Measurements from ENCODE around the gene CTBP1. TPM values are rescaled to one million over a fixed set of nuclear protein-coding genes. Genes with fewer than 3 reads are reported as not detected.
A peak's percentile ranks its signal among the peaks of the same experiment; 100 is the strongest.

CTBP1 gene
- total RNA-seq, 1 donor from 2014 or later: 203 TPM

GRCh38 chr4:1227816-1228215 is 21.1 kb downstream of the CTBP1 start:
- H3K27me3 Mint-ChIP-seq (ENCODE audit: insufficient read depth): no peaks in the 10 kb centered on the region
- H3K27ac Mint-ChIP-seq: no peak overlapping the region
- intact Hi-C loops (cut with micrococcal nuclease): no loop called here
- DNase-seq (ENCODE audit: low spot score): no peak
- H3K4me3 Mint-ChIP-seq: no peak overlapping the region
- no peaks in the 10 kb centered on the region for H3K9me3 Mint-ChIP-seq
- H3K4me1 Mint-ChIP-seq (ENCODE audit: low read depth): no peaks in the 10 kb centered on the region
- H3K36me3 Mint-ChIP-seq (ENCODE audit: low read depth): peaks cover 37% of the 10 kb centered on the region

GRCh38 chr4:1226598-1226997 is 22.3 kb downstream of the CTBP1 start:
- peaks cover 36% of the 10 kb centered on the region for H3K36me3 Mint-ChIP-seq (ENCODE audit: low read depth)
- no peak overlapping the region for H3K4me3 Mint-ChIP-seq
- intact Hi-C loops (cut with micrococcal nuclease): no loop called here
- no peak for DNase-seq (ENCODE audit: low spot score)
- H3K9me3 Mint-ChIP-seq: no peaks in the 10 kb centered on the region
- no peaks in the 10 kb centered on the region for H3K27me3 Mint-ChIP-seq (ENCODE audit: insufficient read depth)
- no peaks in the 10 kb centered on the region for H3K4me1 Mint-ChIP-seq (ENCODE audit: low read depth)
- no peak overlapping the region for H3K27ac Mint-ChIP-seq

GRCh38 chr4:1226144-1226481 is 22.8 kb downstream of the CTBP1 start:
- intact Hi-C loops (cut with micrococcal nuclease): no loop called here
- Mint-ChIP-seq H3K9me3 (no peaks in the 10 kb centered on the region), H3K27me3 (ENCODE audit: insufficient read depth) (no peaks in the 10 kb centered on the region), H3K4me3 (no peak overlapping the region), H3K4me1 (ENCODE audit: low read depth) (no peaks in the 10 kb centered on the region), H3K36me3 (ENCODE audit: low read depth) (peaks cover 38% of the 10 kb centered on the region), H3K27ac (no peak overlapping the region)
- DNase-seq (ENCODE audit: low spot score): no peak

GRCh38 chr4:1225272-1226143 is 23.4 kb downstream of the CTBP1 start:
- H3K27ac Mint-ChIP-seq: no peak overlapping the region

GRCh38 chr4:1223841-1224809 is 24.8 kb downstream of the CTBP1 start:
- no peaks in the 10 kb centered on the region for H3K9me3 Mint-ChIP-seq
- intact Hi-C loops (cut with micrococcal nuclease): no loop called here
- no peak overlapping the region for H3K4me3 Mint-ChIP-seq
- peaks cover 6% of the 10 kb centered on the region for H3K4me1 Mint-ChIP-seq (ENCODE audit: low read depth)
- peaks cover 51% of the 10 kb centered on the region for H3K36me3 Mint-ChIP-seq (ENCODE audit: low read depth)
- DNase-seq (ENCODE audit: low spot score): no peak
- no peaks in the 10 kb centered on the region for H3K27me3 Mint-ChIP-seq (ENCODE audit: insufficient read depth)
- no peak overlapping the region for H3K27ac Mint-ChIP-seq

More at GRCh38 chr4:1225272-1226143, 23.4 kb downstream of the CTBP1 start:
- DNase-seq (ENCODE audit: low spot score): no peak
- H3K36me3 Mint-ChIP-seq (ENCODE audit: low read depth): peaks cover 43% of the 10 kb centered on the region
- no peak overlapping the region for H3K4me3 Mint-ChIP-seq
- intact Hi-C loops (cut with micrococcal nuclease): no loop called here
- no peaks in the 10 kb centered on the region for H3K27me3 Mint-ChIP-seq (ENCODE audit: insufficient read depth)
- H3K4me1 Mint-ChIP-seq (ENCODE audit: low read depth): no peaks in the 10 kb centered on the region
- H3K9me3 Mint-ChIP-seq: no peaks in the 10 kb centered on the region

- Mint-ChIP-seq H3K27ac (no peak overlapping the region), H3K4me1 (ENCODE audit: low read depth) (peaks cover 7% of the 10 kb centered on the region), H3K4me3 (no peak overlapping the region), H3K9me3 (no peaks in the 10 kb centered on the region), H3K27me3 (ENCODE audit: insufficient read depth) (no peaks in the 10 kb centered on the region), H3K36me3 (ENCODE audit: low read depth) (peaks cover 55% of the 10 kb centered on the region)
- no peak for DNase-seq (ENCODE audit: low spot score)
- intact Hi-C loops (cut with micrococcal nuclease): no loop called here
Measured at GRCh38 chr4:1222938-1223690, 25.8 kb downstream of the CTBP1 start.

GRCh38 chr4:1222036-1222789 is 26.7 kb downstream of the CTBP1 start:
- H3K4me1 Mint-ChIP-seq (ENCODE audit: low read depth): peaks cover 15% of the 10 kb centered on the region
- intact Hi-C loops (cut with micrococcal nuclease): no loop called here
- H3K27ac Mint-ChIP-seq: no peak overlapping the region
- no peak overlapping the region for H3K4me3 Mint-ChIP-seq
- H3K36me3 Mint-ChIP-seq (ENCODE audit: low read depth): peaks cover 53% of the 10 kb centered on the region
- no peak for DNase-seq (ENCODE audit: low spot score)
- no peaks in the 10 kb centered on the region for H3K27me3 Mint-ChIP-seq (ENCODE audit: insufficient read depth)
- no peaks in the 10 kb centered on the region for H3K9me3 Mint-ChIP-seq

- Mint-ChIP-seq H3K27ac (no peak overlapping the region), H3K36me3 (ENCODE audit: low read depth) (peaks cover 53% of the 10 kb centered on the region), H3K27me3 (ENCODE audit: insufficient read depth) (no peaks in the 10 kb centered on the region), H3K4me1 (ENCODE audit: low read depth) (peaks cover 24% of the 10 kb centered on the region), H3K4me3 (no peak overlapping the region), H3K9me3 (no peaks in the 10 kb centered on the region)
- intact Hi-C loops (cut with micrococcal nuclease): no loop called here
- DNase-seq (ENCODE audit: low spot score): no peak
Measured at GRCh38 chr4:1221155-1221870, 27.6 kb downstream of the CTBP1 start.

GRCh38 chr4:1220566-1220965 is 28.4 kb downstream of the CTBP1 start:
- no peak for DNase-seq (ENCODE audit: low spot score)
- Mint-ChIP-seq H3K9me3 (no peaks in the 10 kb centered on the region), H3K4me3 (no peak overlapping the region), H3K27me3 (ENCODE audit: insufficient read depth) (no peaks in the 10 kb centered on the region), H3K4me1 (ENCODE audit: low read depth) (peaks cover 27% of the 10 kb centered on the region), H3K36me3 (ENCODE audit: low read depth) (peaks cover 53% of the 10 kb centered on the region), H3K27ac (no peak overlapping the region)
- intact Hi-C loops (cut with micrococcal nuclease): no loop called here

- Mint-ChIP-seq H3K4me1 (ENCODE audit: low read depth) (peaks cover 27% of the 10 kb centered on the region), H3K27ac (peak overlapping the region; percentile 50), H3K36me3 (ENCODE audit: low read depth) (peaks cover 48% of the 10 kb centered on the region), H3K4me3 (no peak overlapping the region), H3K27me3 (ENCODE audit: insufficient read depth) (no peaks in the 10 kb centered on the region), H3K9me3 (no peaks in the 10 kb centered on the region)
- intact Hi-C loops (cut with micrococcal nuclease): no loop called here
- no peak for DNase-seq (ENCODE audit: low spot score)
Measured at GRCh38 chr4:1219566-1219950, 29.4 kb downstream of the CTBP1 start.

- Mint-ChIP-seq H3K4me1 (ENCODE audit: low read depth) (peaks cover 27% of the 10 kb centered on the region), H3K27me3 (ENCODE audit: insufficient read depth) (no peaks in the 10 kb centered on the region), H3K9me3 (no peaks in the 10 kb centered on the region), H3K27ac (peak overlapping the region; percentile 50), H3K36me3 (ENCODE audit: low read depth) (peaks cover 42% of the 10 kb centered on the region), H3K4me3 (no peak overlapping the region)
- intact Hi-C loops (cut with micrococcal nuclease): no loop called here
- DNase-seq (ENCODE audit: low spot score): no peak
Measured at GRCh38 chr4:1218634-1219565, 30.0 kb downstream of the CTBP1 start.

Data from activated T-helper 1 cell treated with anti-CD3 and anti-CD28 coated beads, Interleukin-12 subunit alpha, Interleukin-12 subunit beta, Interleukin-2, Interleukin-4 antibody, amounts not matched to agents 30 ng/mL and 10 ng/mL and 1 ng/mL, durations not matched to agents 14 hours and 24 hours and 36 hours (primary cell).